Karpas-422 (cell line): ENCODE results near the gene TBC1D16. TPM values are rescaled to one million over a fixed set of nuclear protein-coding genes. Genes with fewer than 3 reads are reported as not detected.
A peak's percentile ranks its signal among the peaks of the same experiment; 100 is the strongest.

Source experiments
- DNase-seq: peaks from one replicate; pipeline ENCODE4 v3.0.0-alpha.2; 2015
- H2AFZ ChIP-seq: fragments of 200-600 bp; sonication (generic); 2 replicates; pipeline ENCODE4 v1.6.1; 2014; ENCODE audit warnings: antibody characterized with exemption, low read length, mixed read lengths
- H3K27ac ChIP-seq: fragments of 200-600 bp; sonication (generic); 2 replicates; pipeline ENCODE4 v1.5.1; 2014; ENCODE audit warnings: mild to moderate bottlenecking, low read length, moderate library complexity
- H3K27me3 ChIP-seq: fragments of 200-600 bp; sonication (generic); 2 replicates; pipeline ENCODE4 v1.6.1; 2014; ENCODE audit warnings: low read length, mixed read lengths
- H3K36me3 ChIP-seq: fragments of 200-600 bp; sonication (generic); 2 replicates; pipeline ENCODE4 v1.6.1; 2014; ENCODE audit warnings: low read length, mixed read lengths; ENCODE audit not compliant: insufficient read depth
- H3K4me1 ChIP-seq: fragments of 200-600 bp; sonication (generic); 2 replicates; pipeline ENCODE4 v1.6.1; 2014; ENCODE audit warnings: mild to moderate bottlenecking, low read length, mixed read lengths
- H3K4me2 ChIP-seq: fragments of 200-600 bp; sonication (generic); 2 replicates; pipeline ENCODE4 v1.6.1; 2014; ENCODE audit warnings: low read length, low read depth, mild to moderate bottlenecking; ENCODE audit not compliant: poor library complexity, severe bottlenecking
- H3K4me3 ChIP-seq: fragments of 200-600 bp; sonication (generic); 2 replicates; pipeline ENCODE4 v1.5.1; 2014; ENCODE audit warnings: mild to moderate bottlenecking, antibody characterized with exemption, low read length, mixed read lengths
- H3K79me2 ChIP-seq: fragments of 200-600 bp; sonication (generic); 2 replicates; pipeline ENCODE4 v1.6.1; 2014; ENCODE audit warnings: mild to moderate bottlenecking, low read length, mixed read lengths
- H3K9ac ChIP-seq: fragments of 200-600 bp; sonication (generic); 2 replicates; pipeline ENCODE4 v1.6.0; 2014; ENCODE audit warnings: low read length
- H3K9me2 ChIP-seq: fragments of 200-600 bp; sonication (generic), shearing (Covaris generic); replicated peaks from 2 replicates; pipeline ENCODE4 v1.6.0; 2014; ENCODE audit warnings: mild to moderate bottlenecking, low read length, moderate library complexity; ENCODE audit not compliant: insufficient read depth
- H3K9me3 ChIP-seq: fragments of 300-700, 200-600 bp; sonication (generic); 2 replicates; pipeline ENCODE4 v1.6.1; 2014; ENCODE audit warnings: low read length, mixed read lengths
- H4K20me1 ChIP-seq: fragments of 200-600 bp; sonication (generic); 2 replicates; pipeline ENCODE4 v1.6.1; 2014; ENCODE audit warnings: mild to moderate bottlenecking, antibody characterized with exemption, low read length, low read depth; ENCODE audit not compliant: insufficient read depth
- total RNA-seq: library from RNA; depleted of rRNA; stranded (reverse); fragments of >200 nt; shearing (Covaris generic); gene quantifications from 2 replicates; pipeline ENCODE4 v1.2.3, GENCODE V29; 2014; ENCODE audit warnings: low replicate concordance

The TBC1D16 gene
- total RNA-seq, 1 experiment from 2014 or later = 0.22 TPM

DNA sequence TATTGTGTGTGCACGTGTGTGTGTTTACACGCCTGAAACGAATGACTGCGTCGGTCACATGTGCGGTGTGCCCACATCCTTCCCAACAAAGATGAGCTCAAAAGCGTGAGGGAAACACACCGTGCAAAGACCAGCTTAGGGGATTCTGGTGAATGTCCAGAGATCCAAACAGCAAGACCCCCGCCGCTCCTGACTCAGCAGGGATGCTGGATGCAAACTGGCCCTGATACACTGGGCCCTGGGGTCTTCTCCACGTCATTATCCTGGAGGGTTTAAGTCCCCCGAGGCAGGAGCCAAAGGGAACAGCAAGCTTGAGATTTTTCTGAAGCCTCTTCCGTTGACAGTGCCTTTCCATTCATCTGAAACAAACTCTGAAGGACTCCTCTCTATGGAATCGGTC, 59.2 kb downstream of the TBC1D16 start:
- Histone ChIP-seq H3K27me3 (no peaks in the 10 kb centered on the region), H3K4me2 (no peak overlapping the region), H4K20me1 (0 out of 2 replicates have a peak, but pooled peaks cover 3% of the 10 kb centered on the region), H2AFZ (no peak overlapping the region), H3K4me1 (no peaks in the 10 kb centered on the region), H3K4me3 (no peak overlapping the region), H3K9ac (no peak overlapping the region), H3K79me2 (no peaks in the 10 kb centered on the region), H3K36me3 (no peaks in the 10 kb centered on the region), H3K27ac (no peak overlapping the region), H3K9me2 (no peaks in the 10 kb centered on the region), H3K9me3 (no peaks in the 10 kb centered on the region)
- no peak for DNase-seq

DNA sequence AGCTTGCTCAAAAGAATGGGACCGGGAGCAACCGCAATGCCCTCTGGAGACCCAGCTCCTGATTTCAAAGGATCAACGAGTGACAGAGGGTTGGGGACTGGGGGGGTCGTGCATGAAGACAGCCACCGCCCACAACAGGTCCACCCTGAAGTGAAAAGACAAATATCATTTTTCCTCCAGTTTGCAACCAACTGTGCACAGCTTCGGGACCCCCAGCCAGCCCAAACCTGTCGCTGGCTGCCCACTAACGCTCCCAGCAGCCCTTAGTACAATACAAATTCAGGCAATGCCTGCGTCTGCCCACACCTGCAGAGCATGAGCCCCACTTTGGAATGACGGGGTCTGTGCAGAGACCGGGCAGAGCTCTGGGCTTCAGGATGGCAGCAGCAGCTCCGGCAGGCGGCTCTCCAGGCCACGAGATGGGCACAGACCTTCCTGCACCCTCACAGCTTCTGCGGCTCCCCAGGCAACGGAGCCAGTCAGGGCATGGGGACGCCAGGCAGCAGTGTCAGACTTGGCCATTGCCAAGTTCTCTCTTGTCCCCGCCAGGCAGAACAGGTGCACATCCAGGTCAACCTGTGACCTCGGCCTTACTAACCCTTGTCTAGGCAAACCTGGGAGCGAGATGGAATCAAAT, 60.1 kb downstream of the TBC1D16 start:
- no peak overlapping the region for H2AFZ ChIP-seq
- H3K9ac ChIP-seq = no peak overlapping the region
- no peaks in the 10 kb centered on the region for H3K9me2 ChIP-seq
- H3K27me3 ChIP-seq = no peaks in the 10 kb centered on the region
- H3K36me3 ChIP-seq = no peaks in the 10 kb centered on the region
- no peak overlapping the region for H3K4me3 ChIP-seq
- H3K4me2 ChIP-seq = no peak overlapping the region
- no peak overlapping the region for H3K27ac ChIP-seq
- no peaks in the 10 kb centered on the region for H3K4me1 ChIP-seq
- no peak for DNase-seq
- H3K79me2 ChIP-seq = no peaks in the 10 kb centered on the region
- H4K20me1 ChIP-seq = 0 out of 2 replicates have a peak, but pooled peaks cover 3% of the 10 kb centered on the region
- no peaks in the 10 kb centered on the region for H3K9me3 ChIP-seq

DNA sequence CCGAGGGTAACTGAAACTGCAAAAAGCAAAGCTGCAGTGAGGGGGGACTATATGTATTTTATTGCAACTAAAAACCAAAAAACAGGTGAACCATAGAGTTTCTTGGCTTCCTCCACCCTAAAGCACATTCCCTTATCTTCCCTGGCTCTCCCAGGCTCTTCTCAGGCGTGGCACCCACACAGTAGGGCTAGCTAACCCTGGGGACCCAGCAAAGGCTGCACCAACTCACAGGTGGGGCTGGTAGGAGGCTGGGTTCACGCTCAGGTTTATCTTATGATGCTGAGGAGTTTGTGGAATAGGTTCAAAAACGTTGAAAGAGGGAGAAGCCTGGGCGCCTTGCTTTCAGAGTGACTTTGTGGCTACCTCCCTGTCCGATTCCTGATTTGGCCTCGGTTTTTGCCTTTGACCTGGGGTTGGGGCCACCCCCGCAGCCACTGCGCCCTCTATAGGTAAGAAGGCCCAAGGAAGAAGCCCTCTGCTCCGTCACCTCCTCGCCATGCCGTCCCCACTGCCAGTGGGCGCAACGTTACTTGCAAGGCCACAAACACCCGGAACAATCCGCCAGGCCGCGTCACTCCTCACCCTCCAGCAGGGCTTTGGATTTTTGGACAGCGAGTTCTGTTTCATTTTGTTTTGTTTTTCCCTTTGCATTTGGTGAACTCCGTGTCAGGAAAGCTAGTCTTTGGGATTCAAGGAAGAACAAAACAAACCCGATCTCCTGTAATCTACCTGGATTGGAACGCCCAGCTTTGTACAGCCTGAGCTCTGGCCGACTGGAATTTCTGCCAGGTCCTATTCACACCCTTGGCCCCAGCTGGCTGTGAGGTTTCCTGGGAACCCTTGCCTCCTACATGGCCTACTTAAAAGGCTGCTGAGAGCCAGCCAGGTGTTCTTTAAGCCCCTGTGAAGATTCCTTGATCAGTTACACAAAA, 60.8 kb downstream of the TBC1D16 start:
- Histone ChIP-seq H3K9ac (no peak overlapping the region), H3K27ac (no peak overlapping the region), H3K4me1 (no peaks in the 10 kb centered on the region), H3K9me2 (no peaks in the 10 kb centered on the region), H3K27me3 (no peaks in the 10 kb centered on the region), H3K4me2 (no peak overlapping the region), H2AFZ (no peak overlapping the region), H3K9me3 (no peaks in the 10 kb centered on the region), H3K79me2 (no peaks in the 10 kb centered on the region), H3K4me3 (no peak overlapping the region), H3K36me3 (no peaks in the 10 kb centered on the region), H4K20me1 (0 out of 2 replicates have a peak, but pooled peaks cover 3% of the 10 kb centered on the region)
- DNase-seq = peak; percentile 79

DNA sequence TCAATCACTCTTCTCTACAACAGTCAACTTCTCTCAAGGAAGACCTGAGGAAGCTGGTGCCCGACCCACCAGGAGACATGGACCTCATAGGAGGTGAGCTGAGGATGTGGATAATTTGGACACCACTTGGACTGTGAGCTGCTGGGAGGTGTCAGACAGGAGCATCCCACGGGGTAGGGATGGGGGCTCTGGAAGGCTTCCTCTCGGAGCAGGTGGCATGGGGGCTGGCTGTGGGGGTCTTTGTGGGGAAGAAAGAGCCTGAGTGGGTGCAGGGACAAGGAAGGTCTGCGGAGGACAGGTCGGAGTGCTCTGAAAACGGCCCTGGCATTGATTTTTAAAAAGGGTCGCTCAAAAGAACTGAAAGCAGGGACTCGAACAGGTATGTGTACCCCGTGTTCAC, 64.0 kb downstream of the TBC1D16 start:
- no peaks in the 10 kb centered on the region for H3K27me3 ChIP-seq

DNA sequence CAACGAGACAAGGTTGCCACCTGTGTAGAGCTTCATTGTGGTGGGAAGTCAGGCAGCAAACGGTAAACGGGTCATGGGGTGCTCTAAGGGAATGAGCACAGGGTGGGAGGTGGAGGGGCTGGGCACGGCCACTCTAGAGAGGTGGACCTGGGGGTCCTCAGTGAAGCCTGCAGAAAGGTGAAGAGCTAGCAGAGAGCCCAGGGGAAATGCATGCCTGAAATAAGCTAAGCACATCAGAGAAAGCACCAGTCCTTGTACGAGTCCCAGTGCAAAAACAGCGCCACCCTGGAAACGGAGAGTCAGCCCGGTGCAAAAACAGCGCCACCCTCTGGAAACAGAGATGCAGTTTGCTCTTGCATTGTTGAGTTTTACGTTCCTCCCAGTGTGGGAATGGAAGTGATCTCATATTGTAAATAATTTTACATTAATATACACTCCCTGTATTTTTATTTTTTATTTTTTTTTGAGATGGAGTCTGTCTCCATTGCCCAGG, 65.0 kb downstream of the TBC1D16 start:
- peak; percentile 87 for DNase-seq
- no peaks in the 10 kb centered on the region for H3K27me3 ChIP-seq
- no peak overlapping the region for H3K4me3 ChIP-seq

More for the DNA sequence above, 64.0 kb downstream of the TBC1D16 start:
- Histone ChIP-seq H3K79me2 (no peaks in the 10 kb centered on the region), H3K9ac (no peak overlapping the region), H3K9me2 (no peaks in the 10 kb centered on the region), H3K4me1 (no peaks in the 10 kb centered on the region), H3K9me3 (no peaks in the 10 kb centered on the region), H3K4me3 (no peak overlapping the region), H3K36me3 (no peaks in the 10 kb centered on the region), H3K27ac (no peak overlapping the region), H3K4me2 (no peak overlapping the region), H2AFZ (no peak overlapping the region), H4K20me1 (0 out of 2 replicates have a peak, but pooled peaks cover 3% of the 10 kb centered on the region)
- no peak for DNase-seq

DNA sequence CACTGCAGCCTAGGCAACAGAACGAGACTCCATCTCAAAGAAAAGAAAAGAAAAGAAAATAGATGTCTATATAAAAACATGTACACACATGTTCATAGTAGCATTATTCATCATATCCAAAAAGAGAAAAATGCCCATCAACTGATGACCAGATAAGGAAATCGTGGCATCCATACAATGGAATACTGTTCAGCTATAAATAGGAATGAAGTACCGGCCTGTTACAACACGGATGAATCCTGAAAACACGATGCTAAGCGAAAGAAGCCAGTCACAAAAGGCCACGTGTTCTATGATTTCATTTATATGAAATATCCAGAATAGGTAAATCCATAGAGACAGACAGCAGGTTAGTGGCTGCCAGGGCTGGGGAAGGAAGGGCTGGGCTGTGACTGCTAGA, 65.8 kb downstream of the TBC1D16 start:
- H3K27me3 ChIP-seq = no peaks in the 10 kb centered on the region
- no peak overlapping the region for H2AFZ ChIP-seq
- no peaks in the 10 kb centered on the region for H3K9me2 ChIP-seq
- no peak overlapping the region for H3K4me3 ChIP-seq
- no peaks in the 10 kb centered on the region for H3K36me3 ChIP-seq
- H3K27ac ChIP-seq = no peak overlapping the region
- no peaks in the 10 kb centered on the region for H4K20me1 ChIP-seq
- no peaks in the 10 kb centered on the region for H3K9me3 ChIP-seq
- H3K4me2 ChIP-seq = no peak overlapping the region
- no peak overlapping the region for H3K9ac ChIP-seq
- no peaks in the 10 kb centered on the region for H3K79me2 ChIP-seq
- no peaks in the 10 kb centered on the region for H3K4me1 ChIP-seq
- DNase-seq = no peak

More for the DNA sequence above, 65.0 kb downstream of the TBC1D16 start:
- Histone ChIP-seq H2AFZ (no peak overlapping the region), H4K20me1 (no peaks in the 10 kb centered on the region), H3K4me1 (no peaks in the 10 kb centered on the region), H3K9me3 (no peaks in the 10 kb centered on the region), H3K79me2 (no peaks in the 10 kb centered on the region), H3K4me2 (no peak overlapping the region), H3K9me2 (no peaks in the 10 kb centered on the region), H3K36me3 (no peaks in the 10 kb centered on the region), H3K27ac (no peak overlapping the region), H3K9ac (no peak overlapping the region)

DNA sequence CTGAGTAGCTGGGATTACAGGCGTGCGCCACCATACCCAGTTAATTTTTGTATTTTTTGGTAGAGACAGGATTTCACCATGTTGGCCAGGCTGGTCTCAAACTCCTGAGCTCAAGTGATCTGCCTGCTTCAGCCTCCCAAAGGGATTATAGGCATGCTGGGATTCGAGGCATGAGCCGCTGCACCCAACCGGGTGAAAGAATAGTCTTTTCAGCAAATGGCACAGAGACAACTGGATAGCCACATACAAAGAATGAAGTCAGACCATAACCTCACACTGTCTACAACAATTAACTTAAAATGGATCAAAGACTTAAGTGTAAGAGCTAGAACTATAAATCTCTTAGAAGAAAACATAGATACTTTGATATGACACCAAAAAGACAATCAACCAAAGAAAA, 67.6 kb downstream of the TBC1D16 start:
- Histone ChIP-seq H2AFZ (no peak overlapping the region), H3K4me1 (no peaks in the 10 kb centered on the region), H4K20me1 (no peaks in the 10 kb centered on the region), H3K9me3 (no peaks in the 10 kb centered on the region), H3K36me3 (no peaks in the 10 kb centered on the region), H3K27me3 (no peaks in the 10 kb centered on the region), H3K9me2 (no peaks in the 10 kb centered on the region), H3K9ac (no peak overlapping the region), H3K4me2 (no peak overlapping the region), H3K27ac (no peak overlapping the region), H3K79me2 (no peaks in the 10 kb centered on the region), H3K4me3 (no peak overlapping the region)
- no peak for DNase-seq

DNA sequence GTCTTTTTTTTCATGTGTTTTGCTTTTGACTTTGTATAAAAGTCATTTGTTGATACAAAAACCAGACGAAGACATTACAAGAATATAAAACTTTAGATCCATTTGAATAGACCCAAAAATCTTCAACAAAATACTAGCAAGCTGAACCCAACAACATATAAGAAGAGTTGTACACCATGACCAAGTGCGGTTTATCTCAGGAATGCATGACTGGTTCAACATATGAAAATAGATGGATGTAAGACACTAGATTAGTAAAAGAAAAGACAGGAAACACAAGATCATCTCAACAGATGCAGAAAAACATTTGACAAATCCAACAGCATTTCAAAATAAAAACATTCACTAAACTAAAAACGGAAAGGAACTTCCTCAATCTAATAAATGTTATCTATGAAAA, 69.0 kb downstream of the TBC1D16 start:
- Histone ChIP-seq H3K36me3 (no peaks in the 10 kb centered on the region), H3K9me3 (no peaks in the 10 kb centered on the region), H2AFZ (no peak overlapping the region), H3K79me2 (no peaks in the 10 kb centered on the region), H3K9ac (no peak overlapping the region), H3K27me3 (no peaks in the 10 kb centered on the region), H3K9me2 (no peaks in the 10 kb centered on the region), H3K4me1 (no peaks in the 10 kb centered on the region), H3K4me2 (no peak overlapping the region), H4K20me1 (no peaks in the 10 kb centered on the region), H3K4me3 (no peak overlapping the region), H3K27ac (no peak overlapping the region)
- no peak for DNase-seq
